ENCODE results near the gene ARAP2. TPM values are rescaled to one million over a fixed set of nuclear protein-coding genes. Genes with fewer than 3 reads are reported as not detected.
A peak's percentile ranks its signal among the peaks of the same experiment; 100 is the strongest.

The ARAP2 gene
- total RNA-seq, 2 experiments from 2014 or later: 30.0 to 31.0 TPM

DNA sequence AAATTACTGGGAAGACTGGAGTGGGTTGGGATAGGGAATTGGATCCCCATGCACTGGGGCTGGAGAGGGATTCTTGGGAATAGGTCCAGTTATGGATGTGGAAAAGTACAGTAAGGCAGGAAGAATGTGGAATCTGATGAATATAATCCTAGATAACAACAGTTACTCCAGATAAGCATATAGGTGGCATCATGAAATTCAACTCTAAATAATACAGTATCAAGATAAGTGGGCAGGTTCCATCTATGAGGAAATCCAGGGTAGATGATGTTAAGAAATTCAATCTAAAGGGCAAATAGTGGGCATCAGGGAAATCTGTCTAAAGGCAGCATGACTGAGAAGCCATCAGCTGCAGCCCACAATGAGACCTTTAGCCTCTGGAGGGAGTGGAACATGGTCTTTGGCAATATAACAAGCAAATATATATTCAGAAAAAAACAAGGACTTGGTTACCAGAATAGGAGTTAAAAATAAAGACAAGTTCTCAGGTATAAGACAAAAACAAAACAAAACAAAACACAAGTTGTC lies 38.3 kb upstream of the ARAP2 start:
- no peaks in the 10 kb centered on the region for H3K9me3 Mint-ChIP-seq
- DNase-seq (no peak), ATAC-seq (no peak)
- H3K36me3 Mint-ChIP-seq (ENCODE audit: low read depth): peaks cover 1% of the 10 kb centered on the region
- TF ChIP-seq, protein P1, sequence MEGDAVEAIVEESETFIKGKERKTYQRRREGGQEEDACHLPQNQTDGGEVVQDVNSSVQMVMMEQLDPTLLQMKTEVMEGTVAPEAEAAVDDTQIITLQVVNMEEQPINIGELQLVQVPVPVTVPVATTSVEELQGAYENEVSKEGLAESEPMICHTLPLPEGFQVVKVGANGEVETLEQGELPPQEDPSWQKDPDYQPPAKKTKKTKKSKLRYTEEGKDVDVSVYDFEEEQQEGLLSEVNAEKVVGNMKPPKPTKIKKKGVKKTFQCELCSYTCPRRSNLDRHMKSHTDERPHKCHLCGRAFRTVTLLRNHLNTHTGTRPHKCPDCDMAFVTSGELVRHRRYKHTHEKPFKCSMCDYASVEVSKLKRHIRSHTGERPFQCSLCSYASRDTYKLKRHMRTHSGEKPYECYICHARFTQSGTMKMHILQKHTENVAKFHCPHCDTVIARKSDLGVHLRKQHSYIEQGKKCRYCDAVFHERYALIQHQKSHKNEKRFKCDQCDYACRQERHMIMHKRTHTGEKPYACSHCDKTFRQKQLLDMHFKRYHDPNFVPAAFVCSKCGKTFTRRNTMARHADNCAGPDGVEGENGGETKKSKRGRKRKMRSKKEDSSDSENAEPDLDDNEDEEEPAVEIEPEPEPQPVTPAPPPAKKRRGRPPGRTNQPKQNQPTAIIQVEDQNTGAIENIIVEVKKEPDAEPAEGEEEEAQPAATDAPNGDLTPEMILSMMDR (IDR thresholded peaks at IDR 0.05): no peak
- H3K4me1 Mint-ChIP-seq (ENCODE audit: low read depth): peaks cover 74% of the 10 kb centered on the region
- CTCF ChIA-PET: interaction anchor here (1.4 to 2.1 kb wide), 2 partner anchors 12 to 117 kb away, joined by 6 read pairs; no protein-coding TSS in a partner anchor
- H3K27ac Mint-ChIP-seq: peak overlapping the region; percentile 80
- H3K4me3 Mint-ChIP-seq: peak overlapping the region; percentile 54
- H3K27me3 Mint-ChIP-seq: no peaks in the 10 kb centered on the region
- intact Hi-C loops (cut with micrococcal nuclease): no loop called here
- POLR2A ChIA-PET: interaction anchor here (1.1 to 2.2 kb wide), 4 partner anchors 18 to 50 kb away, joined by 3 to 13 read pairs (median 4); partner anchors contain the start of gene ARAP2

DNA sequence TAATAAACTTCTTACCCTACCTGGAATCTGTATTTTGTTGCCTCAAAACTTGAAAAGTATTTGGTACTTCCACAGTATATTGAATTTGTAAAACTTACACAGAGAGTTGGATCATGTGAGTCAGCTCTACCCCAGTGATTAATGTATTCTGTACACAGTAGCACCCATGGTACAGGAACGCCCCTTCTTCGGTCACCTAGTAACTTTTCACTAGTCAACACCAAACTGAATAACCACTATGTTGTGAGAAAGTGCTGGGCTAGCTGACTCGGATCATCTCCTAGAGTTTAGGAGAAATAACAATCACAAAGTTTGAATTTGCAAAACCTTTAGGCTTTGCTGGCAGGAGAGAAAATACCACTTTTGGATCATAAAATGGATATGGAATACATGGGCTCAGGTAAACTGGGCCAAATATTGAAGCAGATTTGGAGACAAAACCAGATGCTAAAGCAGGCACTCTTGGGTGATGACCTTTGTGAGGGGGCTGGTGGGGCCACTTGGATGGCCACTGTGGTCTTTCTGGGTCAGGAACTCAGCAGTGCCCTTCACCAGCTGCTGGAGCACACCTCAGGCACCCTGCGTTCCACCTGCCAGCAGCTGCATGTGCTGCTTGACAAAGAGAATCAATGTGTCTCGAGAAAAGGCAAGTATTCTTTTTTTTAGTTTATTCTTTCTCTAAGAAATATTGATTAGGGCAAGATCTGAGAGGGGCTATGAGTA lies 37.2 kb upstream of the ARAP2 start, which contains the start of gene DTHD1:
Gene DTHD1 (plus strand): TSS at position 233 of the 723 bp plus-strand sequence. CDS start 143 bp downstream, at position 376.
- peaks cover 72% of the 10 kb centered on the region for H3K4me1 Mint-ChIP-seq (ENCODE audit: low read depth)

DNA sequence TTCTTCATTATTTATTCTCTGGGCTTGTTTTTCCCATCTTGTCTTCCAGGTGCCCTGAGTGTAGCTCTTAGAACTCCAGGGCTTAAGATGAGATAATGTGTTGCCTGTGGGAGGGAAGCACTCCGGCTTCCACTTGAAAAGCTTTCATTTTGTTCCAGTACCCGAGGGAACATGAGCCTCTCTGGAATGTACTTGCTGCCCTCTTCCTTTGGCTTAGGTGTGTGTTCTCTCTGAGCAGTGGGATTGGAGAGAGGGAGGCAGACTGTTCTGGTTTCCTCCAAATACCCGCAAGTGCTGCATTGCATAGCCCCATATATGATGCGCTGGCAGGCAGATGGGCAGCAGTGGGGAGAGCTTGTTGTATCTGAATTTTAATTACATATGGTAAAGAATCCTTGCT lies 36.2 kb upstream of the ARAP2 start:
- intact Hi-C loops (cut with micrococcal nuclease): no loop called here
- no peak for ATAC-seq
- Mint-ChIP-seq H3K27me3 (no peaks in the 10 kb centered on the region), H3K4me1 (ENCODE audit: low read depth) (peaks cover 66% of the 10 kb centered on the region), H3K4me3 (peak overlapping the region; percentile 31), H3K36me3 (ENCODE audit: low read depth) (peaks cover 1% of the 10 kb centered on the region), H3K27ac (peak overlapping the region; percentile 70), H3K9me3 (no peaks in the 10 kb centered on the region)
- CTCF ChIA-PET: interaction anchor here (0.9 to 2.1 kb wide), 5 partner anchors 10 to 119 kb away, joined by 3 to 6 read pairs (median 5); no protein-coding TSS in a partner anchor
- POLR2A ChIA-PET: interaction anchor here (1.0 to 1.6 kb wide), 6 partner anchors 11 to 40 kb away, joined by 3 to 4 read pairs (median 3); partner anchors contain the start of gene ARAP2
- DNase-seq: no peak
- TF ChIP-seq, protein P1 (IDR thresholded peaks at IDR 0.05): no peak

More for the DNA sequence above, 37.2 kb upstream of the ARAP2 start, which contains the start of gene DTHD1:
- Mint-ChIP-seq H3K27ac (peak within 1 kb of the TSS; percentile 80), H3K27me3 (no peaks in the 10 kb centered on the region), H3K9me3 (no peaks in the 10 kb centered on the region), H3K4me3 (peak within 1 kb of the TSS; percentile 54), H3K36me3 (ENCODE audit: low read depth) (peaks cover 1% of the 10 kb centered on the region)
- ChIA-PET CTCF (interaction anchor here (1.1 to 2.1 kb wide), 4 partner anchors 11 to 118 kb away, joined by 3 to 6 read pairs (median 6); no protein-coding TSS in a partner anchor), POLR2A (interaction anchor here (1.0 to 2.2 kb wide), 8 partner anchors 12 to 51 kb away, joined by 3 to 13 read pairs (median 4); partner anchors contain the start of gene ARAP2)
- ATAC-seq (peak; percentile 47), DNase-seq (peak; percentile 63)
- TF ChIP-seq, protein P1 (IDR thresholded peaks at IDR 0.05): no peak
- intact Hi-C loops (cut with micrococcal nuclease): no loop called here

DNA sequence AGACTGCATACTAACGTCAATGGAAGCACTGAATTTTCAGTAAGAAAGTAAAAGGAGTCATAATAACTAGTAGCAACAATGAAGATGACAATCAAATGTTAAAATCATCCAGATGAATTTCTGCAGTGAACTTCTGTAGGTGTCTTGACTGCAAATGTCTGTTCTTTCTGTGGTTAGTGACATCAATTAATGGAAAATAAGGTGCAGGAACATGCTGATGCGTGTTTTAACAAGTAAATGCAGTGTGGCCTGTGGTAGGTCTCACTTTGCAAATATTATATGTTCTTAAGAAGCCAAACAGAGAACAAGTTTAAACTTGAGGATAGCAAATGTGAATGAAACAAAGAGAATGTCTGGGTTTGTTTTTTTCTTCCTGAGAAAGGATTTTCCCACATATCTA lies 34.5 kb upstream of the ARAP2 start:
- Mint-ChIP-seq H3K9me3 (no peaks in the 10 kb centered on the region), H3K36me3 (ENCODE audit: low read depth) (no peaks in the 10 kb centered on the region), H3K4me3 (peak overlapping the region; percentile 26), H3K4me1 (ENCODE audit: low read depth) (peaks cover 50% of the 10 kb centered on the region), H3K27me3 (no peaks in the 10 kb centered on the region), H3K27ac (peak overlapping the region; percentile 88)
- DNase-seq (peak; percentile 38), ATAC-seq (peak; percentile 57)
- TF ChIP-seq, protein P1 (IDR thresholded peaks at IDR 0.05): no peak
- POLR2A ChIA-PET: no interaction called here
- intact Hi-C loops (cut with micrococcal nuclease): no loop called here
- CTCF ChIA-PET: no interaction called here
